ENCODE measurements around the gene HAUS3.

Gene HAUS3, protein sequence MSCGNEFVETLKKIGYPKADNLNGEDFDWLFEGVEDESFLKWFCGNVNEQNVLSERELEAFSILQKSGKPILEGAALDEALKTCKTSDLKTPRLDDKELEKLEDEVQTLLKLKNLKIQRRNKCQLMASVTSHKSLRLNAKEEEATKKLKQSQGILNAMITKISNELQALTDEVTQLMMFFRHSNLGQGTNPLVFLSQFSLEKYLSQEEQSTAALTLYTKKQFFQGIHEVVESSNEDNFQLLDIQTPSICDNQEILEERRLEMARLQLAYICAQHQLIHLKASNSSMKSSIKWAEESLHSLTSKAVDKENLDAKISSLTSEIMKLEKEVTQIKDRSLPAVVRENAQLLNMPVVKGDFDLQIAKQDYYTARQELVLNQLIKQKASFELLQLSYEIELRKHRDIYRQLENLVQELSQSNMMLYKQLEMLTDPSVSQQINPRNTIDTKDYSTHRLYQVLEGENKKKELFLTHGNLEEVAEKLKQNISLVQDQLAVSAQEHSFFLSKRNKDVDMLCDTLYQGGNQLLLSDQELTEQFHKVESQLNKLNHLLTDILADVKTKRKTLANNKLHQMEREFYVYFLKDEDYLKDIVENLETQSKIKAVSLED
- 8.4 to 9.4 reads per million in 2 donors for total RNA-seq

DNA sequence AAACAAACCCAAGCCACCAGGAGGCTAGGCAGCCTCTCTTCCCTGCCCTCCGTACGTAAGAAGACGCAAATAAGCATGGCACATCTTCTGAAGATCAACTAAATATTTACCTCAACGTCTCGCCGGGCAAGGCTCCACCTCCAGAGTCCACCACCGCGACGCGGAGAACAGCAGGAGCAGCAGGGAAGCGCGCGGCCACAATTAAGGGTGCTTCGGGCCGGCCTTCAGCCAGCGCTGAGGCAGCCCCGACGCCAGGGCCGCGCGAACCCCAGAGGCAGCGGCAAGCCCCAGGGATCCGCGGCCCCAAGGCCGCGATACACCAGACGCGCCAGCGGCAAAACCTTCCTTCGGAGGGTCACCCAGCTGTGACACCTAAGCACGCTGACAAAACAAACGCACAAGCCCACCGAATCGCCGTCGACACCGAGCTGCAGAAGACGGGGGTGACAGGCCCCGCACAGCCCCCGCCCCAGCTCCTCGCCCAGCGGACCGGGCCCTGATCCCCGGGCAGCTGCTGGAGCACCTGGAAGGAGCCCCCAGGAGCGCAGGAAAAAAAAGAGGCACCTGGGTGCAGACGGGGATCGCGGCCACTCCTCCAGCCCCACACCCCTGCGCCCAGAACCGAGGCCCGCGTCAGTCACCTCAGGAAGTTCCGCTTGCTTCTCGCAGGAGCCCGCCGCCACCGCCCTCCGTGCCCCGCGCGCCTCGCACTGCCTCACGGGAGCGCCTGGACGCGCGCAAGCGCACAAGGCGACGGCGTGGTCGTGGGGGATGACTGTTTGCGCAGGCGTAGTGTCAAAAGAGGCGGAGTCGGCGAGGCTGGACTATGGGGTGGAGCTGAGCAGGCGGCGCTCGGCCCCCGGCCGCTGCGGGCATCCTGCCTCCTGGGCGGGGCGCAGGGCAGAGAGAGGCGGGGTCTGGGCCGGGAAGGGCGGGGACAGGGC, at the start of gene HAUS3, which contains the start of gene POLN:
TSS of gene HAUS3 (minus strand) at position 712 of the 944 bp plus-strand sequence. CDS start 1,175 bp downstream, outside the sequence.
TSS of gene POLN (minus strand) at position 712 of the 944 bp plus-strand sequence. CDS start 12,890 bp downstream, outside the sequence.
- DNase-seq = peak; percentile 96 to 100 (median 98)

DNA sequence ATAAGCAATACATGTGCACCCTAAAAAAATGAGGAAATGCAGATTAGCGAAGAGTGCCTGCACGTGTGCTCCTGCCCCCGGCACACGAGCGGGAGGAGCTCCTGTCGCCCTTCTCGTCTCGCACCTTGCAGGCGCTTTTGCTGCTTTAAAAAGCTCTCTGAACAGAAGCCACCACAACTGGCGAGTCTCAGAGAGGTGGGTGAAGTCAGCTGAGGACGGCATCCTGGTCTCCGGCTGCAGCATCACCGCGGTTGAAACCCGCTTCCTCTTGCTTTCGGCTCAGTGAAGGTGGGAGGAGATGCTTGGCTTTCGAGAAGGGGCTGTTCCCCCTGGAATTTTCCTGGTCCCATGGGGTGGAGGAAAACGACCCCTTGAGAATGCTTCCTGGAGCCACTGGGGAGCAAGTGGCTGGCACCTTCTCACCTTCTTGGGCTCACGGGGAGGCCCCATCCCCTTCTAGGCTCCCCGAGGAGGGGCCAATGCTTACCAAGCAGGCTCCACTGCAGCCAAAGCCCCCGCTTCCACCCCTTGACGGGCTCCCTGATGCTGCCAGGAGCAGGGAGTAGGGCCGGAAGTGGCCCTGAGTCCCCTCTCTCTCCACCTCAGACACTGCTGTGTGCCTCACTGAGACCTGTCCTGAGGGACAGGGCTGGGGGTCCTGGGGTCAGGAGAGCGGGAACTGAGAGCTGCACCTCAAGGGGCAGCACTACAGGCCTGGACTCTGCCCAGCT, 49.2 kb upstream of the HAUS3 start:
- DNase-seq = peak; percentile 27 to 94 (median 30)

DNA sequence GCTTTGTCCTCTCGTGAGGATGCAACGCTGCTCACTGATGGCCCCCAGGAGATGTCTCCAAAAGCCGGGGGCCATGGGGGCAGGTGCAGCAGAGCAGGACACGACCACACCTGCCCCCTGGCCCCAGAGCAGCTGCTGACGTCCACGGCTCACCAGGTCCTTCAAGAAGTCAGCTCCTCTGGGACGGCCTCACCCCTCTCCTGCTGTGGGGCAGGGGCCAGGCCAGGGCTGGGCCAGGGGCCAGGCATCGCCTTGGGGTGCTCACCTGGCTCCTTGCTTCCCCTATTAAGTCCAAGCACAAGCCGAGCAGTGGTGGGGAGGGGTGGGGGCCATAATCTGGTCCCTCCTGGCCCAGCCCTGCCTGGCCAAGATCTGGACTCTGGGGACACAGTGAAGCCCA, 48.6 kb upstream of the HAUS3 start:
- DNase-seq = no peak

DNA sequence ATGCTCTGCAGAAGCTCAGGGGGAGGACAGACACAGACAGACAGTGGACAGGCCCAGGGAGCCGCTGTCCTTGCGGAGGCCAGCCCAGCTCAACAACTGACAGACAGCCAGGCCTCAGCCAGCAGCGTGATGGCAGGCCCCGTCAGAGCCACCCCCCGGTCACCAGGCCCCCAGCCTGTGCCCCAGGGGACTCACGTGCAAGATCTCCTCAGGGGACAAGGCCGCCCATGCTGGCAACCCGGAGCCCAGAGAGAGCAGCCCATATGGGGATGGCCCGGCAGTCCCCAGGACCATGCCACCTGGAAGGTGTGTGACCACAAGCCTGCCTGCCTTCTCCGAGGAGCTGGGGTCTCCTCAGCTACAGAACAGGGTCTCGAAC, 48.0 kb upstream of the HAUS3 start:
- no peak for DNase-seq

DNA sequence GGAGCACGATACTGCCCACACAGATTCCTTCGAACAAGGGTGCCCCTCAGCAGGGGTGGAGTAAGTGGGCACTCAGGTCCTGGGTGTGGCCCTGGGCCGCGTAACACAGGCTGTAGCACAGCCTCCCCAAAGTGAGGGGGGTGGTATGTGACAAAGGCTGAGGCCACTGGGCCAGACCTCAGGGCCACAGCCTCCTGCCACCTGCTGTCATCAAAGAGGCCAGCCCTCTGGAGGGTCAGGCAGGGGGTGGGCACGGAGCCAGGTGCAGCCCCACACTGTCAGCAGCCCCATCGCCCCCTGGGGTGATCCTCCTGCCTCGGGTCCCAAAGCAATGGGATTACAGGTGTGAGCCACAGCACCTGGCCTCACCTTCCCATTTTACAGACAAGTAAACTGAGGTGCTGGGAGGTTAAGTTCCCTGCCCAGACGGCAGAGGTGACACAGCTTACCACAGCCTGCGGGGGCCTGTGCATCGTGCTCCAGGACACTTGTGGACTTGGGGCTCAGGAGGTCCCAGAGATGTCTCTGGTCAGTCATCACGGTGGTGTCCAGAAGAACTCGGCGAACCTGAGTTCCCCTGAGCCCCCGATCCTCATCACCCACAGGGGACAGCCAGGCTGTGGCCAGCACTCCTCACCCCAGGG, 47.5 kb upstream of the HAUS3 start:
- no peak for DNase-seq

DNA sequence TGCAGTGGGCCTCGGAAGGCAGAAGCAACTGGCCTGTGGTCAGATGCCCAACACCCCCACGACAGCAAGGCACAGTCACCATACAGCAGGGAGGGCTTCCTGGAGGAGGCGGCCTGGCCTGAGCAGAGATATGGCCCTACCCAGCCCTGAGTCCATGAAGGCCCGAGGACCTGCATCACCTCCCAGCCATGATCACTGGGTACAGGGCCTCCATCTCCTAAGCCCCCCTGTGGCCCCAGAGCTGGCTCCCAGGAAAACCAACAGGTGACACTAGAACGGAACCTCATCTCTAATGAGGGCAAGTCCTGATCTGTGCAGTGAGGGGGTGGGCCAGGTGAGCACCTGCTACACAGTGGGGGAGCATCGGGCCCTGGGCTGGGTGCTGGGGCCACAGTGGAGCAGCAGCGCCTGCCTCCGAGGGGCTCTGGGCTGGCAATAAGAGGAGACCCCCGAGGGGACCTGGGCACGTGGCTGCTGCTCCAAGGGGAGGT, 46.2 kb upstream of the HAUS3 start:
- DNase-seq = no peak

DNA sequence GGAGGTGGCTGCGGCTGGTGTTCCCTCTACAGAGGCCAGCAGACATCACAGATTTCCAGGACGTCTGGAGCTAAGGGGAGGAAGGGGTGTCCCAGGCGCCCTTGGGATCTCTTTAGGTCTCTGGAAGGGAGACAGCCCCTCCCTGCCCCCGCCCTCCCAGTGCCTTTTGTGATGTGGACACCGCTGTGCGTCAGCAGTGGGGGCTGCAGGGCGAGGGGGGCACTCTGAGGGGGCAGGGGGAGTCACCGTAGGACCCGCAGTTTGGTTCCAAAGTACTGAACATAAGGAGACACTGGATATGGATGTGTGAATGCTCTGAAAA, 45.6 kb upstream of the HAUS3 start:
- no peak for DNase-seq

DNA sequence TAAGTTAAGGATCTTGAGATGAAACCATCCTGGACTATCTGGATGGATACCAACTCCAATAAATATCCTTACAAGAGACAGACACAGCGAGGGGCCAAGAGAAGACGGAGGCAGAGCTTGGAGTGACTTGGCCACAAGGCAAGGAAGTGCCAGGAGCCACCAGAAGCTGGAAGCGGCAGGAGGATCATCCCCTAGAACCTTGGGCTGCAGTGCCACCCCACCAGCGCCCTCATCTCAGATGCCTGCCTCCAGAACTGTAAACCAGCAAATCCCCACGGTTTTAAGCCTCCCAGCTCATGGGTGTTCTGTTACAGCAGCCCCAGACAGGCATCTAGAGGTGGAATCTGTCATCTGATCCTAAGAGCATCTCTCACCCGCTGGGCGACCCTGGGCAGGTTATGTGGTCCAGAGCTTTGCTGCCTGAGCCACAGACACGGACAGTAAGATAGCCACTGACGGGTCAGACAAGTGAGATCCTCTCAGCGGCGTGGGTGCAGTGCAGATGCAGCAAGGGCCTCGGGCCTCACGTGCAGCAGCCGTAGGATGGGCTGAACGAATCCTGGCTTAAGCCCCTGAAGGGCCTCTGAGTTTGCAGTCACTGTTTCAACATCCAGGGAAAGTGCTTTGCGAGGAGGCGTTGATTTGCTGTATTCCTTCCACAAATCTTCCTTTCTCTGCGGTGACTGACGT, 45.1 kb upstream of the HAUS3 start:
- DNase-seq = no peak

DNA sequence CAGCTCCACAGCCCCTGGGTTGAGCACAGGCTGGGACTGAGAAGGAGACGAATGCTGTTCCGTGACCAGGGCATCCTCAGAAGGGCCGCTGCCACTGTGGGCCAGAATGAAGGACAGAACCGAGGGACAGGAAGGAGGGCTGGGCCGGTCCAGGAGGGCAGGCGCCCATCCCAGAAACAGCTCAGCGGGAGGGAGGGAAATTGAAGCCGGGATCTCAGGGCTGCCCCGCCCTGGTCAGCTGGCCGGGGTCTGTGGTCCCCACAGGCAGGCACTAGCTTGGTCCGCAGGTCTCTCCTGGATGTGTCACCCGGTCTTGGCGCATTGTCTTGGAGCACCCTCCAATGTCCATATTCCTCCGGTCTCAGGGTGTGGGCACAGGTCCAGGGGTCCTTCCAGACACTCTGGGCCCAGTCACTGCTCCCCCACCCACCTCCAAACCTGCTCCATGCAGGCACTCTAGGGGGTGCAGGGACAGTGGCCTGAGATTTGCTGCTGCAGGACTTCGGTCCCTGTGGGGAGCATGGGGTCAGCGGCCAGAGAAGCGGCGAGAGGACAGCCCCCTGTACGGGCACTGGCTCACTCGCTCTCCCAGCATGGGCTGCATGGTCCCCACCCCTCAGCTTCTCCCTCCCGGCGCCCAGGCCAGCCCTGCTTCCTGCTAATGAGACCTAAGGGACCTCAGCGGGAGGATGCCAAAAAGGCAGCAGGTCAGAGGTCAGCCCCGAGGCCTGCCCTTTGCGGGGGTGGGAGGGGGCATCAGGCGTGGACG, 43.9 kb upstream of the HAUS3 start:
- DNase-seq = no peak

DNA sequence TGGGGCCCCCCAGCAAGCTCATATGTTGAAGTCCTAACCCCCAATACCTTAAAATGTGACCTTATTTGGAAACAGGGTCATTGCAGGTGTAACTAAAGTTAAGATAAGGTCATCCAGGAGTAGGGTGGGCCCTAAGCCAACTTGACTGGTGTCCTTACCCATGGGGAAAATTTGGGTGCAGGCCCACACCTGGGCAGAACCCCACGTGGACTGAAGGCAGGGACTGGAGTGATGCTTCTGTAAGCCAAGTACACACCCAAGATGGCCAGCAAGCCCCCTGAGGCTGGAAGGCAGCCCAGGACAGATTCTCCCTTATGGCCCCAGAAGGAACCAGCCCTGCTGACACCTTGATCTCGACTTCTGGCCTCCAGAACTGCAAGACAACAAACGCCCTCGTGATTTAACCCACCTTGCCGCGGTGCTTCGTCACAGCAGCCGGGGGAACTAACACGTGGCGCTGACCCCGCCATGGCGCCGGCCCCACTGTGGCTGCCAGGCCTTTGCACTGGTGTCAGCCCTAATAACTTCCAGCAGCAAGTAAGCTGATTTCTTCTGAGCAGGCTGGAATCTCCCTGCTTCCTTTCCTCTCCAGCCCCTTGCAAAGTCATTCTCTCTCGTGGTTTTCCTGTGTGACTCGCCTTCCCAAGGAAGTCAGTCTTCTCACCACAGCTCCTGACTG, 43.2 kb upstream of the HAUS3 start:
- peak in 1 of 5 experiments; percentile 27 for DNase-seq

DNA sequence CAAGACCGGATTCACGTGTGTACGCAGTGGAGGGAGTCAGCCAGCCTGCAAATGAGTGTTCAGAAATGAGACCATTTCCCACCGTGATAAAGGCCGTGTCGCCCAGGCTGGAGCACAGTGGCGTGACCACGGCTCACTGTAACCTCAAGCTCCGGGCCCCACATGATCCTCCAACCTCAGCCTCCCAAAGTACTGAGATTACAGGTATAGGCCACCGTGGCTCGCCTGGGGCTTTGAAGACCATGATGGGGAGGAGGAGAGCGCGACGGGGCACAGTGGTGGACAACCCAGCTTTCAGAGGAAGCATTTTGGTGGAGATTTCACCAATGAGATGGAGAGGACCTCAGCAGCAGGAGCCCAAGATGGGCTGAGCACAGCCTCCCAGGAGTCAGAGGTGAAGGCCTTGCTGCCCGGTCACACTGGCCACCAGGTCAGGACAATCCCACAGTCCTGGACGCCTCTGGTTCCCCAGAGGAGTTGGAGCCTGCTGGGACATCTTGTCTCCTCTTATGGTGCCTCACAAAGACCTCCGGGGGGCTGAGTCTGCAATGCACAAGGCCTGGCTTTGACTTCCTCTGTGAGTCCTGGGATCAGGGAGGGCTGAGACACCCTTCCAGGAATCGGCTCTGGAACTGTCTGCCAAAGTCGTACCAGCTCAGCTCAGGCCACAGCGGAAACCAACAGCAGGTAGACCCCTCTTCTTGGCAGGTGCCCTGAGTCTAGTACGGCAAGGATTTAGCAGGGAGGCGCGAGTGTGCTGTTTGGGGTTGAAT, 42.4 kb upstream of the HAUS3 start:
- no peak for DNase-seq

DNA sequence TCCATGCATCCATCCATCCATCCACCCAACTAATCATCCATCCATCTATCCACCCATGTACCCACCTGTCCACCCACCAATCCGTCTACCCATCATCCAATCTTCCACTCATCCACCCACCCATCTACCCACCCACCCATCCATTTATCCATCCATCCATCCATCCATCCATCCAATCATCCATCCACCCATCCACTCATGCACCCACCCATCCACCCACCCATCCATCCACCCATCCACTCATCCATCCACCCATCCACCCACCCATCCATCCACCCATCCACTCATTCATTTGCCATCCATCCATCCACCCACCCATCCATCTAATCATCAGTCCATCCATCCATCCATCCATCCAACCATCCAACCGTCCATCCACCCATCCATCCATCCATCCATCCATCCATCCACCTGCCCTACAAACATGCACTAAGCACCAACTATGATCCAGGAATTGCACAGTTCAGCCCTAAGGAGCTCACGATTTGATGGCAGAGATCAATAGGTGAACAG, 41.3 kb upstream of the HAUS3 start:
- no peak for DNase-seq

DNA sequence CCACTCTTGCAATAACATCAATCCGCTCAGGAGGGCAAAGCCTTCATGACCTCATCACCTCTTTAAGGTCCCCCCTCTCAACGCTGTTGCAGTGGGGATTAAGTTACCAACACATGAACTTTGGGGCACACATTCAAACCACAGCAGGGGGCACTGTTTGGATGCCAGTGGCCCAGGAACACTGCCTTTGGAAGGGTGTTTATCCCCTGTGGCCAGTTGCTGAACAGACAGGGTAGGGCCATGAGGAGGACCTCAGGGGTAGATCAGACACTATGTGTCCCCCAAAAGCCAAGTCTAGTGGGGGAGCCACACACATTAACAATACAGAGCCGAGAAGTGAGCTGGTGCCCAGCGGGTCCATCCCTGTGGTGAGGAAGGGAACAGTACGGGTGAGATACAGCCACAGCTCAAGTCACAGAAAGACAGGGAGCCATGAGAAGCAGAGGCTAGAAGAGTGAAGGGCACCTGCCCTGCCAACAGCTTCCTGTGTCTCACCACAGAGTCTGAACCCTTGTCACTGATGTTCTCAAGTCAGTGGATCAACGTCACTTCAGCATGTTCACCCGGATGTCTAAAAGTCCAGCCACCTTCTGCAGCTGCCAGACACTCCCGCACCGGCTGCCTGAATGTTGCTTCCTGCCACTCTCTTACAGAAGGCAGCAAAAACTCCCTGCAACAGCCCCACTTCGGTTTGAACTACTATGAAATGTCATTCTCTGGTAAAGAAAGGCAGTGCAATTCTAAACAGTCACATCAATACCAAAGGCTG, 39.8 kb upstream of the HAUS3 start:
- peak; percentile 32 to 98 (median 71) for DNase-seq

DNA sequence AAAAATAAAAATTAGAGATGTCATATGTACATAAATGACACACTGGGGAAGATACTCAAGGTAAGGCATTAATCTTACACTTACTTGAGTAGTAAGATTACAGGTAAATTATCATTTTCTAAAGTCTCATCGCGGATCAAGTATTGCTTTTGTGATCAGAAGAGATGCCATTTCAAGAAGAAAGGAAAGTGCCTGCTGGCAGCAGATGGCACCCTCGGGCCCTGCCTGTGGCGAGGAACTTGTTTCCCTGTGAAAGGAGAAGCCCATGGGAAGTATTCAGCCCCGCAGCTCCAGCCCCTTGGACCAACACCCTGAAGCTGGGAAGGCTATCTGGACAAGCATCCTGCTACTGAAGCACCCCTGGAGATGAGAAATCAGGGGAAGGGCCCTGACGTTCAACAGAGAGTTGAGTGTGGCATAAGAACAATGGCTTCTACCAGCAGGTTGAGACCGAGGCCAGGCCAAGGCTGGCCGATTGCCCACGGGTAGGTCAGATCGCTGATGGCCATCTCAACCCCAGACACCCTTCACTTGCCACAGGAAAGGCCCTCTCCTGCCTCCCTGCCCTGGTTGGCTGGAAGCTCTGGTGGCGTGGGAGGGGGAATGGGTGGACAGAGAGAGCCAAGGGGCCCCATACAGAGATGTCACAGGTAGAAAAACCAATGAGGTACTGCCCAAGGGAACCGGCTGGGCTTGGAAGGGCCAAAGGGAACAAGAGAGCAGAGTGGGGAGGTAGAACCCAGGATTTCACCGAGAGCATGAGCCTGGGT, 38.8 kb upstream of the HAUS3 start:
- no peak for DNase-seq

DNA sequence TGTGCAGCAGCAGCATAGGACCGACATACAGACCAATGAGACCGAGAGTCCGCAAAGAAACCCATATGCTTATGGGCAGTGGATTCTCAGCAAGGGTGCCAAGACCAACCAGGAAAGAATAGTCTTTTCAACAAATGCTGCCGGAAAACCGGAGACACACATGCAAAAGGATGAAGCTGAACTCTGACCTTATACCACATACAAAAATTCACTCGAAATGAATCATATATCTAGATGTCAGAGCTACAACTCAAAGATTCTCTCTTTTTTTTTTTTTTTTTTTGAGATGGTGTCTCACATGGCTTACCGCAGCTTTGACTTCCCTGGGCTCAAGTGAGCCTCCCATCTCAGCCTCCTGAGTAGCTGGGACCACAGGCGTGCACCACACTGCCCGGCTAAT, 36.0 kb upstream of the HAUS3 start:
- no peak for DNase-seq

DNA sequence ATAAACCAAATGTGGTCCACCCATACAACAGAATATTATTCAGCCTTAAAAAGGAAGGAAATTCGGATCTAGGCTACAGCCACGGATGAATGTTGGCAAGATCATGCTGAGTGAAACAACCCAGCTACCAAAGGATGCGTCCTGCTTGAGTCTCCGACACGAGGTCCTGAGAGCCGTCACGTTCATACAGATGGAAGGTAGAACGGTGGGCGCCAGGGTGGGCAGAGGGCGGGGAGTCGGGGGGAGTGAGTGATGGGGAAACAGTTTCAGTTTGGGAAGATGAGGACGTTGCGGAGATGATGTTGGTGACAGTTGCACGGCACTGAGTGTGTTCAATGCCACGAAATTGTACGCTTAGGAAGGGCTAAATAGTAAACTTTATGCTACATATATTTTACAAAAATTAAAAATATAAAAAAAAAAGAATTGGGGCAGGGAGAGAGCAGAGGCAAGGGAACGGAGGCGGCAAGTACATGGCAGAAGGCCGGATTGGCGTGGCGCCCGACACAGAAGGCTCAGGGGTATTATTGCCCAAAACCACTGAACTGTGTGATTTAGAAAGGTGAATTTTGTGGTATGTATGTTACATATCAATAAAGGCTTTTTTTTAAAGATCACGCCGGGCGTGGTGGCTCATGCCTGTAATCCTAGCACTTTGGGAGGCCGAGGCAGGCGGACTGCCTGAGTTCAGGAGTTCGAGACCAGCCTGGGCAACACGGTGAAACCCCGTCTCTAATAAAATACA, 34.8 kb upstream of the HAUS3 start:
- no peak for DNase-seq
